Panc1 (cell line): Measurements from ENCODE around the gene TMEM43.

ENCODE experiments used
- POLR2AphosphoS5 ChIP-seq: IDR thresholded peaks from 2 replicates; pipeline ENCODE4 v1.6.1; 2012; ENCODE audit warnings: mild to moderate bottlenecking, low read depth, low read length, moderate library complexity
- REST ChIP-seq, 2 experiments: IDR thresholded peaks; 2 replicates each; pipeline ENCODE4 v1.6.1; 2011 to 2012; ENCODE audit warnings: low read depth in 2 of 2, control low read depth in 1 of 2, low read length in 1 of 2, mild to moderate bottlenecking in 1 of 2, moderate library complexity in 1 of 2; ENCODE audit not compliant: insufficient read depth in 1 of 2
- SIN3A ChIP-seq: IDR thresholded peaks from 2 replicates; pipeline ENCODE4 v1.6.1; 2012; ENCODE audit warnings: low read depth, mild to moderate bottlenecking, low read length, moderate library complexity, borderline replicate concordance; ENCODE audit not compliant: insufficient read depth
- TCF7L2 ChIP-seq: IDR thresholded peaks from 2 replicates; pipeline ENCODE4 v1.6.1; 2011; ENCODE audit warnings: mild to moderate bottlenecking, low read depth, low read length, inconsistent platforms
- TF ChIP-seq, protein P1 (sequence below): fragments of 450-650 bp; IDR thresholded peaks from 2 replicates; pipeline ENCODE4 v1.5.1; 2017; ENCODE audit warnings: mild to moderate bottlenecking

- TF ChIP-seq, protein P1, sequence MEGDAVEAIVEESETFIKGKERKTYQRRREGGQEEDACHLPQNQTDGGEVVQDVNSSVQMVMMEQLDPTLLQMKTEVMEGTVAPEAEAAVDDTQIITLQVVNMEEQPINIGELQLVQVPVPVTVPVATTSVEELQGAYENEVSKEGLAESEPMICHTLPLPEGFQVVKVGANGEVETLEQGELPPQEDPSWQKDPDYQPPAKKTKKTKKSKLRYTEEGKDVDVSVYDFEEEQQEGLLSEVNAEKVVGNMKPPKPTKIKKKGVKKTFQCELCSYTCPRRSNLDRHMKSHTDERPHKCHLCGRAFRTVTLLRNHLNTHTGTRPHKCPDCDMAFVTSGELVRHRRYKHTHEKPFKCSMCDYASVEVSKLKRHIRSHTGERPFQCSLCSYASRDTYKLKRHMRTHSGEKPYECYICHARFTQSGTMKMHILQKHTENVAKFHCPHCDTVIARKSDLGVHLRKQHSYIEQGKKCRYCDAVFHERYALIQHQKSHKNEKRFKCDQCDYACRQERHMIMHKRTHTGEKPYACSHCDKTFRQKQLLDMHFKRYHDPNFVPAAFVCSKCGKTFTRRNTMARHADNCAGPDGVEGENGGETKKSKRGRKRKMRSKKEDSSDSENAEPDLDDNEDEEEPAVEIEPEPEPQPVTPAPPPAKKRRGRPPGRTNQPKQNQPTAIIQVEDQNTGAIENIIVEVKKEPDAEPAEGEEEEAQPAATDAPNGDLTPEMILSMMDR = no peak
- no peak for TF ChIP-seq POLR2AphosphoS5
- no peak for TF ChIP-seq REST (IDR thresholded peaks at IDR 0.05; ENCODE audit: insufficient read depth in 1 of 2, low read depth in 2 of 2, low read length in 1 of 2)
- no peak for TF ChIP-seq SIN3A
- no peak for TF ChIP-seq TCF7L2
These were observed 63.3 kb downstream of the TMEM43 start for GRCh38 chr3:14188041-14188754.
